ENCODE results near the gene ATP2C2. TPM values are rescaled to one million over a fixed set of nuclear protein-coding genes. Genes with fewer than 3 reads are reported as not detected.

ATP2C2 gene
- total and polyA plus RNA-seq, 7 donors: 2.5 to 60.7 (median 7.2) TPM; not detected in 2

DNA sequence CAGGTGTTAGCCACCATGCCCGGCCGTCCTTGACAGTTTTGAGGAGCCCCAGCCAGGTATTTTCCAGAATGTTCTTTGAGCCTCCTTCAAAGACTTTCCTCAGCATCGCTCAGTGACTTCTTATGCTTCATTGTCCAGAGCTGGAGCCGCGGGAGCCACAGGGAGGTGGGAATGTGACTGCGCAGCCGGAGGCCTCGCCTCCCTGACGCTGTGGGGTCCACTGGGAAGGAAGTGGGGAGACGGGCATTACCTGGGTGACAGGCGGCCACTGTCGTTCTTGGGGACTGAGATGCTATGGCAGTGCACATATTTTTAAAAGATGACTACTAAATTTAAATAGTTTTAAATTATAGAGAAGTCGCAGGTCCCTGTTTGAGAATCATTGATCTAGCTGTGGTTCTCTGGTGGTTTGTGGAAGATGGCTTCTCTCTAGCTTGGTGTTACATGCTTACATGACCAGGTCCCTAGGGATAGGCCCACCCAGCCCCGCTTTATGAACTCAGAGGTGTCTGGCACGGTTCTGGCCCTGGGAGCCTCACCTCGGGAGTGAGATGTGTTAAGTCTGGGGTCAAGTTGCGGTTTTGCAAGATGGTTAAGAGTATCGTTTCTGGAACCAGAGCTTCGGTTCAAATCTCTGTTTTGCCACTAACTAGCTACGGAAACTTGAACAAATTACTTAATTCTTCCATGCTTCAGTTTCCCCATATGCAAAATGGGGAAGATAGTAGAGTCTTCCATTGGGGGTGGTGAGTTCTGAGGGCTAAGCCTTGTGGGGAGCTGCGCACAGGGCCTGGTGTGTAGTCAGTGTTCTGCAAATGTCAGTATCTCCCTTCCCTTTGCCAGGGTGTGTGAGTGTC lies 53.0 kb downstream of the ATP2C2 start:
- Histone ChIP-seq H3K9me3 (no peaks in the 10 kb centered on the region), H3K36me3 (no peaks in the 10 kb centered on the region), H3K27me3 (no peaks in the 10 kb centered on the region), H3K4me1 (no peaks in the 10 kb centered on the region), H3K4me3 (no peak overlapping the region), H3K27ac (no peak overlapping the region)
- intact Hi-C loops (cut with DNase I): no loop called here
- 95 to 96% methylated on average over 21 of the region's 21 CpGs for WGBS, 2 donors
- no peak for DNase-seq
- TF ChIP-seq POLR2A (IDR thresholded peaks at IDR 0.05) (no peak), EP300 (IDR thresholded peaks at IDR 0.05) (no peak), POLR2AphosphoS5 (IDR thresholded peaks at IDR 0.05) (no peak)
- TF ChIP-seq, protein P1, sequence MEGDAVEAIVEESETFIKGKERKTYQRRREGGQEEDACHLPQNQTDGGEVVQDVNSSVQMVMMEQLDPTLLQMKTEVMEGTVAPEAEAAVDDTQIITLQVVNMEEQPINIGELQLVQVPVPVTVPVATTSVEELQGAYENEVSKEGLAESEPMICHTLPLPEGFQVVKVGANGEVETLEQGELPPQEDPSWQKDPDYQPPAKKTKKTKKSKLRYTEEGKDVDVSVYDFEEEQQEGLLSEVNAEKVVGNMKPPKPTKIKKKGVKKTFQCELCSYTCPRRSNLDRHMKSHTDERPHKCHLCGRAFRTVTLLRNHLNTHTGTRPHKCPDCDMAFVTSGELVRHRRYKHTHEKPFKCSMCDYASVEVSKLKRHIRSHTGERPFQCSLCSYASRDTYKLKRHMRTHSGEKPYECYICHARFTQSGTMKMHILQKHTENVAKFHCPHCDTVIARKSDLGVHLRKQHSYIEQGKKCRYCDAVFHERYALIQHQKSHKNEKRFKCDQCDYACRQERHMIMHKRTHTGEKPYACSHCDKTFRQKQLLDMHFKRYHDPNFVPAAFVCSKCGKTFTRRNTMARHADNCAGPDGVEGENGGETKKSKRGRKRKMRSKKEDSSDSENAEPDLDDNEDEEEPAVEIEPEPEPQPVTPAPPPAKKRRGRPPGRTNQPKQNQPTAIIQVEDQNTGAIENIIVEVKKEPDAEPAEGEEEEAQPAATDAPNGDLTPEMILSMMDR (IDR thresholded peaks at IDR 0.05): no peak

DNA sequence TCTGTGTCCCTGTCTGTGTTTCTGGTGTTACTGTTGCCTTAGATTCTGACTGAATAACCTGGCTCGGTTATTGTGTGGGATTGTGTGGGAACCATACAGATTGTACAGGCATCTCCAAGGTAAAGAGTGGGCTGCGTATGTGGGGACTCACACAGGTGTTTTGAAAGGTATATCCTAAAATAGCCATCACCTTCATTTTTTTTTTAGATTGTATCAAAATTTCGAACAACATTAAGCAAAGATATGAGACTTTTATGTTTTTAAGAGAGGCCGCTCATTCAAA lies 53.5 kb downstream of the ATP2C2 start:
- no peak for TF ChIP-seq POLR2A (IDR thresholded peaks at IDR 0.05)
- TF ChIP-seq, protein P1 (IDR thresholded peaks at IDR 0.05): no peak
- TF ChIP-seq POLR2AphosphoS5 (IDR thresholded peaks at IDR 0.05): no peak
- TF ChIP-seq EP300 (IDR thresholded peaks at IDR 0.05): no peak
- H3K36me3 ChIP-seq: no peaks in the 10 kb centered on the region
- 73 to 99% methylated on average over 4 of the region's 4 CpGs for WGBS, 2 donors
- no peak overlapping the region for H3K4me3 ChIP-seq
- no peak for DNase-seq
- H3K27me3 ChIP-seq: no peaks in the 10 kb centered on the region
- no peak overlapping the region for H3K27ac ChIP-seq
- no peaks in the 10 kb centered on the region for H3K9me3 ChIP-seq
- no peaks in the 10 kb centered on the region for H3K4me1 ChIP-seq
- intact Hi-C loops (cut with DNase I): no loop called here

DNA sequence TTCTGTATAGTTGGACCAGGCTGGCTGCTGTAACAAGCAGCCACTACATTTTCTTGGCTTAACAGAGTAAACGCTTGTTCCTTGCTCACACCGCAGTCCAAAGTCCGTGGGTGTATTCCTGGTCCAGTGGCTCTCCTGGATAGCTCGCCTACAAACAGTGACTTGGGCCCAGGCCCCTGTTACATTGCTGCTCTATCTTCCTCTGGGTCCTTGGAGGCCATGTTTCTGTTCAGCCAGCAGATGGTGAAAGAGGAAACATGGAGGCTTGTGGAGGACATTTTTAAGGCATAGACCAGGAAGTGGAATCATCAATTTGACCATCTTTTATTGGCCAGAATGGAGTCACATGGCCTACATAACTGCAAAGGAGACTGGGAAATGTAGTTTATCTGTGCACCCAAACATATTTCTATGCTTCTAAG lies 55.1 kb downstream of the ATP2C2 start:
- intact Hi-C loops (cut with DNase I): no loop called here
- Histone ChIP-seq H3K36me3 (no peaks in the 10 kb centered on the region), H3K4me1 (no peaks in the 10 kb centered on the region), H3K4me3 (no peak overlapping the region), H3K9me3 (no peaks in the 10 kb centered on the region), H3K27ac (no peak overlapping the region), H3K27me3 (no peaks in the 10 kb centered on the region)
- no peak for DNase-seq
- TF ChIP-seq EP300 (IDR thresholded peaks at IDR 0.05): no peak
- no peak for TF ChIP-seq POLR2A (IDR thresholded peaks at IDR 0.05)
- TF ChIP-seq POLR2AphosphoS5 (IDR thresholded peaks at IDR 0.05): no peak
- TF ChIP-seq, protein P1 (IDR thresholded peaks at IDR 0.05): no peak
- 75 to 92% methylated on average over 4 of the region's 4 CpGs for WGBS, 2 donors

GRCh38 chr16:84425696-84426095 lies 57.4 kb downstream of the ATP2C2 start:
- DNase-seq: no peak
- no peak overlapping the region for H3K27ac ChIP-seq
- H3K4me3 ChIP-seq: no peak overlapping the region
- WGBS, 2 donors: 91 to 96% methylated on average over 9 of the region's 9 CpGs
- H3K27me3 ChIP-seq: no peaks in the 10 kb centered on the region
- H3K36me3 ChIP-seq: no peaks in the 10 kb centered on the region
- H3K4me1 ChIP-seq: no peaks in the 10 kb centered on the region
- H3K9me3 ChIP-seq: no peaks in the 10 kb centered on the region
- intact Hi-C loops (cut with DNase I): no loop called here
- no peak for TF ChIP-seq POLR2AphosphoS5 (IDR thresholded peaks at IDR 0.05)
- no peak for TF ChIP-seq POLR2A (IDR thresholded peaks at IDR 0.05)
- TF ChIP-seq, protein P1 (IDR thresholded peaks at IDR 0.05): no peak
- TF ChIP-seq EP300 (IDR thresholded peaks at IDR 0.05): no peak

DNA sequence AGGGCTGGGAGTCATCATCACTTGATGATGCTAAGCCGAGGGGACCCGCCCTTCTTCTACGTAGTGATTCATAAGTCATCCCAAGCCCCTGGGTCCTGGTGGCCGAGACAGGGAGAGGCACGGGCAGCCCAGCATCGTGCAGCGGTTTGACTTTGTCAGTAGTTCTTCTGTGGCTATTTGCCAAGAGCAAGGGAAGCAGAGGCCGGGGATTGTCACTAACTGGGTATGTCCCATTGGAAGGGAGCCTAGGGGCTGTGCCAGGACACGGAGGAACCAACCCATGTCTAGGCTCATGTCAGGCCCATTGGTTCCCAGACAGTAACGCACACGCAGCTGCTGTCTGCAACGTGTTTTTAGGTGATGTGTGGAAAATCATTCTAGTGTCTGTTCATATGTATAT lies 58.5 kb downstream of the ATP2C2 start:
- Histone ChIP-seq H3K9me3 (no peaks in the 10 kb centered on the region), H3K27ac (no peak overlapping the region), H3K4me3 (no peak overlapping the region), H3K4me1 (no peaks in the 10 kb centered on the region), H3K27me3 (no peaks in the 10 kb centered on the region), H3K36me3 (no peaks in the 10 kb centered on the region)
- DNase-seq: no peak
- WGBS, 2 donors: 91% methylated on average over 12 of the region's 12 CpGs
- intact Hi-C loops (cut with DNase I): no loop called here
- TF ChIP-seq, protein P1 (IDR thresholded peaks at IDR 0.05): no peak
- TF ChIP-seq EP300 (IDR thresholded peaks at IDR 0.05) (no peak), POLR2AphosphoS5 (IDR thresholded peaks at IDR 0.05) (no peak), POLR2A (IDR thresholded peaks at IDR 0.05) (no peak)
